Astrocyte (in vitro differentiated cells and primary cell): ENCODE data around the gene ADCY5. TPM values are rescaled to one million over a fixed set of nuclear protein-coding genes. Genes with fewer than 3 reads are reported as not detected.
"Not testable (repeated sequence)": the region's sequence is repeated elsewhere in the genome, so short reads cannot be mapped to it uniquely, and the experiment has no call there.

Experiments used
- DNase-seq: peaks from one replicate; pipeline ENCODE4 v3.0.0-alpha.2; 2010; ENCODE audit warnings: low read depth
- FAIRE-seq: peaks from 2 replicates; lab custom pipeline; 2011; peaks lifted over from hg19 to GRCh38; lab: Jason Lieb, UNC
- H2AFZ ChIP-seq: 2 replicates; pipeline ENCODE4 v1.6.0; 2012; ENCODE audit warnings: low read depth, low read length, inconsistent platforms
- H3K27ac ChIP-seq: 2 replicates; pipeline ENCODE4 v1.5.1; 2011; ENCODE audit warnings: low read depth, low read length, inconsistent platforms
- H3K27me3 ChIP-seq: 2 replicates; pipeline ENCODE4 v1.6.0; 2011; ENCODE audit warnings: low read length, inconsistent platforms; ENCODE audit not compliant: insufficient read depth
- H3K36me3 ChIP-seq: 2 replicates; pipeline ENCODE4 v1.5.1; 2011; ENCODE audit warnings: low read length, inconsistent platforms; ENCODE audit not compliant: insufficient read depth
- H3K4me1 ChIP-seq: 2 replicates; pipeline ENCODE4 v1.5.1; 2011; ENCODE audit warnings: low read length, inconsistent platforms; ENCODE audit not compliant: insufficient read depth
- H3K4me2 ChIP-seq: 2 replicates; pipeline ENCODE4 v1.6.0; 2012; ENCODE audit warnings: low read length, inconsistent platforms
- H3K4me3 ChIP-seq: 2 replicates; pipeline ENCODE4 v1.5.1; 2011; ENCODE audit warnings: low read depth, mild to moderate bottlenecking, low read length, inconsistent platforms; ENCODE audit not compliant: insufficient read depth
- H3K79me2 ChIP-seq: 2 replicates; pipeline ENCODE4 v1.6.0; 2012; ENCODE audit warnings: mild to moderate bottlenecking, low read length, inconsistent platforms; ENCODE audit not compliant: insufficient read depth
- H3K9ac ChIP-seq: 2 replicates; pipeline ENCODE4 v1.6.0; 2012; ENCODE audit warnings: mild to moderate bottlenecking, low read length, inconsistent platforms
- H3K9me3 ChIP-seq: 2 replicates; pipeline ENCODE4 v1.5.1; 2012; ENCODE audit warnings: low read depth, mild to moderate bottlenecking, low read length, inconsistent platforms; ENCODE audit not compliant: insufficient read depth
- H4K20me1 ChIP-seq: 2 replicates; pipeline ENCODE4 v1.6.0; 2012; ENCODE audit warnings: low read length, inconsistent platforms; ENCODE audit not compliant: insufficient read depth
- H3K27ac Mint-ChIP-seq: one replicate; pipeline ENCODE4 v1.8.0; 2021; ENCODE audit warnings: mild to moderate bottlenecking, mixed read lengths; ENCODE audit not compliant: unreplicated experiment
- H3K27me3 Mint-ChIP-seq: one replicate; pipeline ENCODE4 v1.8.0; 2021; ENCODE audit warnings: low read depth, mixed read lengths; ENCODE audit not compliant: unreplicated experiment
- H3K36me3 Mint-ChIP-seq: one replicate; pipeline ENCODE4 v1.8.0; 2021; ENCODE audit warnings: low read depth, mixed read lengths; ENCODE audit not compliant: unreplicated experiment
- H3K4me1 Mint-ChIP-seq: one replicate; pipeline ENCODE4 v1.8.0; 2021; ENCODE audit warnings: low read depth, mixed read lengths; ENCODE audit not compliant: unreplicated experiment
- H3K4me3 Mint-ChIP-seq: one replicate; pipeline ENCODE4 v1.8.0; 2021; ENCODE audit warnings: mild to moderate bottlenecking, moderate library complexity, mixed read lengths; ENCODE audit not compliant: unreplicated experiment
- H3K9me3 Mint-ChIP-seq: one replicate; pipeline ENCODE4 v1.8.0; 2021; ENCODE audit warnings: mild to moderate bottlenecking, mixed read lengths; ENCODE audit not compliant: unreplicated experiment
- CTCF ChIP-seq: IDR thresholded peaks from 2 replicates; pipeline ENCODE4 v1.5.1; 2011; ENCODE audit warnings: low read depth, mild to moderate bottlenecking, inconsistent platforms, low read length, moderate library complexity; ENCODE audit not compliant: insufficient read depth
- EZH2 ChIP-seq: IDR thresholded peaks from 2 replicates; pipeline ENCODE4 v1.6.1; 2012; ENCODE audit warnings: mild to moderate bottlenecking, low read length, inconsistent platforms; ENCODE audit not compliant: insufficient read depth
- total RNA-seq: library from RNA; stranded (reverse); gene quantifications from 2 replicates; pipeline ENCODE4 v1.2.1, GENCODE V29; 2021

ADCY5 gene
- total RNA-seq, 1 donor from 2014 or later, result 1.2 TPM

GRCh38 chr3:123239756-123240155 is 209.1 kb downstream of the ADCY5 start:
- Histone ChIP-seq H3K27me3 (no peaks in the 10 kb centered on the region), H3K36me3 (no peaks in the 10 kb centered on the region), H3K4me2 (no peak overlapping the region), H4K20me1 (no peaks in the 10 kb centered on the region), H3K79me2 (no peaks in the 10 kb centered on the region), H3K9ac (no peak overlapping the region), H3K4me3 (no peak overlapping the region), H3K9me3 (no peaks in the 10 kb centered on the region), H3K27ac (no peak overlapping the region), H3K4me1 (no peaks in the 10 kb centered on the region), H2AFZ (no peak overlapping the region)
- Mint-ChIP-seq H3K4me1 (peaks cover 23% of the 10 kb centered on the region), H3K27me3 (no peaks in the 10 kb centered on the region), H3K27ac (no peak overlapping the region), H3K36me3 (peaks cover 2% of the 10 kb centered on the region), H3K4me3 (no peak overlapping the region), H3K9me3 (no peaks in the 10 kb centered on the region)
- no peak for FAIRE-seq
- no peak for DNase-seq
- TF ChIP-seq CTCF (no peak), EZH2 (no peak)

- not testable (repeated sequence) for H3K27me3 Mint-ChIP-seq, H3K27ac ChIP-seq, H3K4me3 ChIP-seq, H3K36me3 ChIP-seq, H3K27me3 ChIP-seq, DNase-seq, H2AFZ ChIP-seq, H3K9ac ChIP-seq, H3K79me2 ChIP-seq, H3K9me3 Mint-ChIP-seq, H3K4me3 Mint-ChIP-seq, FAIRE-seq, H3K4me2 ChIP-seq, H3K9me3 ChIP-seq, H3K36me3 Mint-ChIP-seq, H4K20me1 ChIP-seq, H3K4me1 ChIP-seq, H3K27ac Mint-ChIP-seq
- H3K4me1 Mint-ChIP-seq, result peaks cover 18% of the 10 kb centered on the region
These were observed 209.7 kb downstream of the ADCY5 start for GRCh38 chr3:123239186-123239585.

- Histone ChIP-seq H3K27me3 (no peaks in the 10 kb centered on the region), H4K20me1 (no peaks in the 10 kb centered on the region), H3K9ac (no peak overlapping the region), H3K36me3 (peaks cover 2% of the 10 kb centered on the region), H3K79me2 (no peaks in the 10 kb centered on the region), H3K4me3 (no peak overlapping the region), H3K27ac (no peak overlapping the region), H2AFZ (no peak overlapping the region), H3K4me2 (no peak overlapping the region), H3K9me3 (no peaks in the 10 kb centered on the region), H3K4me1 (no peaks in the 10 kb centered on the region)
- Mint-ChIP-seq H3K27ac (no peak overlapping the region), H3K36me3 (peaks cover 8% of the 10 kb centered on the region), H3K27me3 (no peaks in the 10 kb centered on the region), H3K9me3 (no peaks in the 10 kb centered on the region), H3K4me1 (peaks cover 10% of the 10 kb centered on the region), H3K4me3 (no peak overlapping the region)
- no peak for DNase-seq
- peak; percentile 32 for FAIRE-seq
- TF ChIP-seq CTCF, result no peak
- TF ChIP-seq EZH2, result no peak
These were observed 212.0 kb downstream of the ADCY5 start for GRCh38 chr3:123236902-123237301.

Other genes starting within 250 kb of the ADCY5 start
- 10.9 and 16.9 TPM in 2 replicates for gene SEC22A, start 247.1 kb downstream of the ADCY5 start, total RNA-seq
- 31.4 and 34.3 TPM in 2 replicates for gene HACD2, start 136.0 kb upstream of the ADCY5 start, total RNA-seq